ENCODE measurements around the gene KIF3C. TPM values are rescaled to one million over a fixed set of nuclear protein-coding genes. Genes with fewer than 3 reads are reported as not detected.

The KIF3C gene
- total RNA-seq, 1 experiment from 2014 or later, result 39.5 TPM

DNA sequence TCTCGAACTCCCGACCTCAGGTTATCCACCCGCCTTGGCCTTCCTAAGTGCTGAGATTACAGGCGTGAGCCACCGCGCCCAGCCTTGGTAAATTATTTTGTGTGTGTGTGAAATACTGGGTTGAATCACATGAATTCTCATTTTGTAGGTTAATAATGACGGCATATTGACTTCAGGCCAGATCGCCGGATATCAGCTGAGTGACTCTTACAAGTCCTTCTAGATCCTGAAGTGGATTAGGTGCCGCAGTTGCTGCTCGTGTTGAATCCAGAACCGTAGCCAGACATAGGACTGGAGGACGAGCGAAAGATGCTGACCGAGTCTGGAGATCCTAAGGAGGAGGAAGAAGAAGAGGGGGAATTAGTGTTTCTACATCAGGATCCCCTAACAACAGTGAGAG is 12.2 kb upstream of the KIF3C start:
- BruUV-seq (replicated peaks), result no TSS peak
- H3K4me1 ChIP-seq (ENCODE audit: insufficient read depth, low read length, poor library complexity, severe bottlenecking), result peaks cover 6% of the 10 kb centered on the region
- POLR2A ChIA-PET (ENCODE audit: low non-redundant PET), result no interaction called here
- H3K36me3 ChIP-seq (ENCODE audit: insufficient read depth, low read length, poor library complexity, severe bottlenecking), result no peaks in the 10 kb centered on the region
- H3K27ac ChIP-seq (ENCODE audit: low read depth, low read length, poor library complexity, severe bottlenecking), result no peak overlapping the region
- TF ChIP-seq, protein P1, sequence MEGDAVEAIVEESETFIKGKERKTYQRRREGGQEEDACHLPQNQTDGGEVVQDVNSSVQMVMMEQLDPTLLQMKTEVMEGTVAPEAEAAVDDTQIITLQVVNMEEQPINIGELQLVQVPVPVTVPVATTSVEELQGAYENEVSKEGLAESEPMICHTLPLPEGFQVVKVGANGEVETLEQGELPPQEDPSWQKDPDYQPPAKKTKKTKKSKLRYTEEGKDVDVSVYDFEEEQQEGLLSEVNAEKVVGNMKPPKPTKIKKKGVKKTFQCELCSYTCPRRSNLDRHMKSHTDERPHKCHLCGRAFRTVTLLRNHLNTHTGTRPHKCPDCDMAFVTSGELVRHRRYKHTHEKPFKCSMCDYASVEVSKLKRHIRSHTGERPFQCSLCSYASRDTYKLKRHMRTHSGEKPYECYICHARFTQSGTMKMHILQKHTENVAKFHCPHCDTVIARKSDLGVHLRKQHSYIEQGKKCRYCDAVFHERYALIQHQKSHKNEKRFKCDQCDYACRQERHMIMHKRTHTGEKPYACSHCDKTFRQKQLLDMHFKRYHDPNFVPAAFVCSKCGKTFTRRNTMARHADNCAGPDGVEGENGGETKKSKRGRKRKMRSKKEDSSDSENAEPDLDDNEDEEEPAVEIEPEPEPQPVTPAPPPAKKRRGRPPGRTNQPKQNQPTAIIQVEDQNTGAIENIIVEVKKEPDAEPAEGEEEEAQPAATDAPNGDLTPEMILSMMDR (conservative IDR thresholded peaks at IDR 0.05; ENCODE audit: low read depth, low read length), result no peak
- TF ChIP-seq EZH2 (IDR thresholded peaks at IDR 0.05; ENCODE audit: borderline replicate concordance, low read depth, low read length, poor library complexity, severe bottlenecking), result no peak
- no peaks in the 10 kb centered on the region for H3K27me3 ChIP-seq (replicated peaks; ENCODE audit: insufficient read depth, low read depth, low read length, poor library complexity)
- DNase-seq (ENCODE audit: low spot score), result no peak
- no peaks in the 10 kb centered on the region for H3K9me3 ChIP-seq (ENCODE audit: low read depth, low read length, poor library complexity, severe bottlenecking)
- CTCF ChIA-PET, result interaction anchor here (0.6 kb wide), 1 partner anchor 69 kb away, joined by 3 read pairs; no protein-coding TSS in a partner anchor
- H3K4me3 ChIP-seq (ENCODE audit: low read depth, low read length, poor library complexity, severe bottlenecking), result no peak overlapping the region
- intact Hi-C loops (cut with micrococcal nuclease; ENCODE audit: unreplicated experiment), result no loop called here

DNA sequence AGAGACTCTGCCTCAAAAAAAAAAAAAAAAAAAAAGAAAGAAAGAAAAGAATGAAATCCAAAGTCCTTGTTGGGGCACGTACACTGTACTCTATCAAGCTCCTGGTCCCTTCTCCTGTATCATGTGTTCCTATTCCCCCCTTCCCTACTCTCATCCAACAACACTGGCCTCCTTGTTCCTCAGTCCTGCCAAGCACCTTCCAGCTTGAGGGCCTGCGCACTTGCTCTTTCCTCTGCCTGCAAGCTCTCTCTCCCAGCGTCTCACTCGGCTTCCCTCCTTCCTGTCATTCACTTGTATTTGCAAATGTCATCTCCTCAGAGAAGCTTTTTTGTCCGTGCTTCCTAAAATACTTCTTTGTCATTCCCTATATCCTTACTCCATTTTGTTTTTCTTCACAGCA is 10.8 kb upstream of the KIF3C start:
- intact Hi-C loops (cut with micrococcal nuclease; ENCODE audit: unreplicated experiment), result no loop called here
- no peak overlapping the region for H3K4me3 ChIP-seq (ENCODE audit: low read depth, low read length, poor library complexity, severe bottlenecking)
- ChIA-PET POLR2A (ENCODE audit: low non-redundant PET) (no interaction called here), CTCF (no interaction called here)
- no peak for DNase-seq (ENCODE audit: low spot score)
- peaks cover 6% of the 10 kb centered on the region for H3K4me1 ChIP-seq (ENCODE audit: insufficient read depth, low read length, poor library complexity, severe bottlenecking)
- no TSS peak for BruUV-seq (replicated peaks)
- H3K36me3 ChIP-seq (ENCODE audit: insufficient read depth, low read length, poor library complexity, severe bottlenecking), result no peaks in the 10 kb centered on the region
- H3K27me3 ChIP-seq (replicated peaks; ENCODE audit: insufficient read depth, low read depth, low read length, poor library complexity), result no peaks in the 10 kb centered on the region
- TF ChIP-seq, protein P1 (conservative IDR thresholded peaks at IDR 0.05; ENCODE audit: low read depth, low read length), result no peak
- TF ChIP-seq EZH2 (IDR thresholded peaks at IDR 0.05; ENCODE audit: borderline replicate concordance, low read depth, low read length, poor library complexity, severe bottlenecking), result no peak
- no peak overlapping the region for H3K27ac ChIP-seq (ENCODE audit: low read depth, low read length, poor library complexity, severe bottlenecking)
- no peaks in the 10 kb centered on the region for H3K9me3 ChIP-seq (ENCODE audit: low read depth, low read length, poor library complexity, severe bottlenecking)

DNA sequence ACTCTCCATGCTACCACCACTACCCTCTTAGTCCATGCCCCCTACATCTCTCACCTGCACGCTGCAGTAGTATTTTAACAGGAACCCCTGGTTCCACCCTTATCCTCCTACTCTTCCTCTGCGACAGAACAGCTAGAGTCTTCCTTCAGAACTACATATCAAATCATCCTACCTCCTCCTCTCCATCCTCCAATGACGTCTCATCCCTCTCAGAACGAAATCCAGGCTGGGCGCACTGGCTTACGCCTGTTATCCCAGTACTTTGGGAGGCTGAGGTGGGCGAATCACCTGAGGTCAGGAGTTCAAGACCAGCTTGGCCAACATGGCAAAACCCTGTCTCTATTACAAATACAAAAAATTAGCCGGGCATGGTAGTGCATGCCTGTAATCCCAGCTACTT is 10.3 kb upstream of the KIF3C start:
- BruUV-seq (replicated peaks), result no TSS peak
- CTCF ChIA-PET, result no interaction called here

More for the DNA sequence above, 10.3 kb upstream of the KIF3C start:
- H3K4me3 ChIP-seq (ENCODE audit: low read depth, low read length, poor library complexity, severe bottlenecking), result no peak overlapping the region
- no peak overlapping the region for H3K27ac ChIP-seq (ENCODE audit: low read depth, low read length, poor library complexity, severe bottlenecking)
- H3K9me3 ChIP-seq (ENCODE audit: low read depth, low read length, poor library complexity, severe bottlenecking), result no peaks in the 10 kb centered on the region
- H3K36me3 ChIP-seq (ENCODE audit: insufficient read depth, low read length, poor library complexity, severe bottlenecking), result no peaks in the 10 kb centered on the region
- POLR2A ChIA-PET (ENCODE audit: low non-redundant PET), result no interaction called here
- H3K27me3 ChIP-seq (replicated peaks; ENCODE audit: insufficient read depth, low read depth, low read length, poor library complexity), result no peaks in the 10 kb centered on the region
- DNase-seq (ENCODE audit: low spot score), result no peak
- intact Hi-C loops (cut with micrococcal nuclease; ENCODE audit: unreplicated experiment), result no loop called here
- TF ChIP-seq, protein P1 (conservative IDR thresholded peaks at IDR 0.05; ENCODE audit: low read depth, low read length), result no peak
- TF ChIP-seq EZH2 (IDR thresholded peaks at IDR 0.05; ENCODE audit: borderline replicate concordance, low read depth, low read length, poor library complexity, severe bottlenecking), result no peak
- peaks cover 6% of the 10 kb centered on the region for H3K4me1 ChIP-seq (ENCODE audit: insufficient read depth, low read length, poor library complexity, severe bottlenecking)
